Measurements from ENCODE around the gene BRCA1.

DNA sequence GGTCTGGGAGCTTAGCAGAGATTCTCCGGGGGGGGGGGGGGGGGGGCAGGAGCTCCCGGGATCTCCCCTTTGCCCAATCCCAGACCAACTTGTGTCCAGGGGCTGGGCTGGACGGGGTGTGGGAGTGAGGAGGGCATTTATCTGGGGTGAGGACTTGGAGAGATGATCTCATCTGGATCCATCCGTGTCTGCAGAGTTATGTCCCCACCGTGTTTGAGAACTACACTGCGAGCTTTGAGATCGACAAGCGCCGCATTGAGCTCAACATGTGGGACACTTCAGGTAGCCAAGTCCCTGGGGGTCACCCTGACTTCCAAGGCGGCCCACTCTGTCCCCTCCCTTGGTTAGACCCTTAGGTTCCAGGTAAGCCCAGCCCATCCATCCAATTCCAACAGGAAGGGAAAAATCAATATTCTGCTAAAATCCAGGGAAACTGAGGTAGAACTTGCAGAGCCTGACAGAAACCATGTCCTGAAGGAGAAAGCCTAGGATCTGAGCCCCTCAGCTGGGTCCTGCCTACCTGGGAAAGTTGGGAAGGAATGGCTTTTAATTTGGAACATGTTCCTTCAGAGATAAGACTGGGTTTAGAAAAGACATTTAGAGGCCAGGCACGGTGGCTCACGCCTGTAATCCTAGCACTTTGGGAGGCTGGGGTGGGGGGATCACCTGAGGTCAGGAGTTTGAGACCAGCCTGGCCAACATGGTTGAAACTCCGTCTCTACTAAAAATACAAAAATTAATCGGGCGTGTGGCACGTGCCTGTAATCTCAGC is 99.2 kb downstream of the BRCA1 start:
- TF ChIP-seq CTCF (IDR thresholded peaks at IDR 0.05), result no peak
- no peak for TF ChIP-seq POLR2A (IDR thresholded peaks at IDR 0.05)
